Measurements from ENCODE around the gene FYB1. TPM values are rescaled to one million over a fixed set of nuclear protein-coding genes. Genes with fewer than 3 reads are reported as not detected.

Gene FYB1
- total RNA-seq, 1 experiment from 2014 or later: not detected

- Histone ChIP-seq H3K27me3 (ENCODE audit: control insufficient read depth, insufficient read depth, low read length) (no peaks in the 10 kb centered on the region), H3K36me3 (replicated peaks; ENCODE audit: control insufficient read depth, insufficient read depth, low read length) (no peaks in the 10 kb centered on the region), H3K4me3 (ENCODE audit: insufficient read depth, low read depth, low read length) (no peak overlapping the region)
- DNase-seq: no peak
Observed at GRCh38 chr5:39203275-39203922, 16.0 kb downstream of the FYB1 start.

DNA sequence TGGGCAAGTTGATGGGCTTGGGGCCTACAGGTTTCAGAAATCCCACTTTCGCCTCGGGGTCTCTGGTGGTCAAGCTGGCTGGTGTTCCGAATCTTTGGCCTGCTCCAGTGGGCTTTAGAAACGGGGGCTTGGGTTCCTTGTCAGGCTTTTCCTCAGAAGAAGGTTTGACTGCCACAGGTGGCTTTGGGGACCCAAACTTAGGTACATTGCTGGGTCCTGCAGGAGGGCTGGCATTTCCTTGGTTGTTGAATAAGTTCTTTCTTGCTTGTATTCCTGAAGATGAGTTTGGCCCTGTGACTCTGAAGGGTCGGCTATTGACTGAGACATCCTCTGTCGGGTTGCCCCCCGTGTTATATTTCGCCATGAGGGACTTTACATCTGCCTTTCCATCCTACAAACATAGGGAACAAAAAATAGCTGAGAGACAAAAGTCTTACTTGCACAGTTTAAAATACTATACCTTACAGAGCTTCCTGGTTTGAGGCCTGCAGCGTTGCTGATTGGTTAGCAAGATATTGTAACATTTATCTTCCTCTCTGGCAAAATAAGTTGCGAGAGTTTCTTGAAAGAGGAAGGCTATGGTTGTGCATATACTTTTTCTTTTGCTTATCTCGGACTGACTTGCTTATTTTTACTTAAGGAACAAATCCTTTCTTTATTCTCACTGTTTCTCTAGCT lies 16.6 kb downstream of the FYB1 start:
- no peak for DNase-seq
- Histone ChIP-seq H3K4me3 (ENCODE audit: insufficient read depth, low read depth, low read length) (no peak overlapping the region), H3K36me3 (replicated peaks; ENCODE audit: control insufficient read depth, insufficient read depth, low read length) (no peaks in the 10 kb centered on the region), H3K27me3 (ENCODE audit: control insufficient read depth, insufficient read depth, low read length) (no peaks in the 10 kb centered on the region)

GRCh38 chr5:39201781-39202596 lies 17.4 kb downstream of the FYB1 start:
- Histone ChIP-seq H3K27me3 (ENCODE audit: control insufficient read depth, insufficient read depth, low read length) (no peaks in the 10 kb centered on the region), H3K4me3 (ENCODE audit: insufficient read depth, low read depth, low read length) (no peak overlapping the region), H3K36me3 (replicated peaks; ENCODE audit: control insufficient read depth, insufficient read depth, low read length) (no peaks in the 10 kb centered on the region)
- no peak for DNase-seq

- H3K4me3 ChIP-seq (ENCODE audit: insufficient read depth, low read depth, low read length): no peak overlapping the region
- DNase-seq: no peak
- no peaks in the 10 kb centered on the region for H3K36me3 ChIP-seq (replicated peaks; ENCODE audit: control insufficient read depth, insufficient read depth, low read length)
- H3K27me3 ChIP-seq (ENCODE audit: control insufficient read depth, insufficient read depth, low read length): no peaks in the 10 kb centered on the region
Observed at GRCh38 chr5:39201160-39201780, 18.1 kb downstream of the FYB1 start.

GRCh38 chr5:39200081-39200480 lies 19.3 kb downstream of the FYB1 start:
- H3K4me3 ChIP-seq (ENCODE audit: insufficient read depth, low read depth, low read length): no peak overlapping the region
- no peaks in the 10 kb centered on the region for H3K27me3 ChIP-seq (ENCODE audit: control insufficient read depth, insufficient read depth, low read length)
- no peak for DNase-seq
- H3K36me3 ChIP-seq (replicated peaks; ENCODE audit: control insufficient read depth, insufficient read depth, low read length): no peaks in the 10 kb centered on the region

DNA sequence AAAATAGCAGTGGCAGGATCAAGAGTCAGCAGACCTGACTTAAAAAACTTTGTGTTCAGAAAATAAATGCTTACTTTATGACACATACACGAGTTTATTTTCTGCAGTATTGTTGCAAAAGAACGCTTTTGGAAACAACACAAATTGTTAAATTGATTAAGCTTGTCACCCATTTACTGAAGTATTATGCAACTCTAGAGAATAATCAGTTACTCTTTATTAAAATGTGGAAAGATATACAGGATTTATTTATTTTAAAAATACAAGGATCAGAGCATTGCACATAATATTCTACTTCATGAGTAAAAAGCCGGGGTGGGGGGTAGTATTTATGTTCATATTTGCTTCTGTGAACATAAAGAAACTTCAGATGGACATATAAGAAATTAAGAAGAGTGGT lies 20.0 kb downstream of the FYB1 start:
- H3K36me3 ChIP-seq (replicated peaks; ENCODE audit: control insufficient read depth, insufficient read depth, low read length): no peaks in the 10 kb centered on the region
- H3K4me3 ChIP-seq (ENCODE audit: insufficient read depth, low read depth, low read length): no peak overlapping the region
- H3K27me3 ChIP-seq (ENCODE audit: control insufficient read depth, insufficient read depth, low read length): no peaks in the 10 kb centered on the region
- DNase-seq: no peak

DNA sequence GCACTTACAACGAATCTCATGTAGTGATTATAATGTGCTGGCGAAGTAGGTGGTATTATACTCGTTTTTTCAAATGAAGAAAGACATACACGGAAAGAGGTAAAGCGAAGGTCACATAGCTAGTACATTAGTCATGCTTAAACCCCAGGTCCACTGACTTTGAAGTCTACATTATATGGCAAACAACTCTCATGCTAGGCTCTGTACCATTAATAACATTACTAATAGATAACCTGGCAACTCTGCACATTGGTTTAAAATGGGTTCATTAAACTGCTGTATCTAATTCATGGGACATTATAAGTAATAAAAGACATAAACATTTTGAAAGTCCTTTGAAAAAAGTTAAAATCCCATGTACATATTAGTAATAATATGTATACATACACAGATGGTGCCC lies 21.2 kb downstream of the FYB1 start:
- no peaks in the 10 kb centered on the region for H3K27me3 ChIP-seq (ENCODE audit: control insufficient read depth, insufficient read depth, low read length)
- no peak for DNase-seq
- no peak overlapping the region for H3K4me3 ChIP-seq (ENCODE audit: insufficient read depth, low read depth, low read length)
- no peaks in the 10 kb centered on the region for H3K36me3 ChIP-seq (replicated peaks; ENCODE audit: control insufficient read depth, insufficient read depth, low read length)

GRCh38 chr5:39197556-39197955 lies 21.8 kb downstream of the FYB1 start:
- Histone ChIP-seq H3K36me3 (replicated peaks; ENCODE audit: control insufficient read depth, insufficient read depth, low read length) (no peaks in the 10 kb centered on the region), H3K4me3 (ENCODE audit: insufficient read depth, low read depth, low read length) (no peak overlapping the region), H3K27me3 (ENCODE audit: control insufficient read depth, insufficient read depth, low read length) (no peaks in the 10 kb centered on the region)
- DNase-seq: no peak

DNA sequence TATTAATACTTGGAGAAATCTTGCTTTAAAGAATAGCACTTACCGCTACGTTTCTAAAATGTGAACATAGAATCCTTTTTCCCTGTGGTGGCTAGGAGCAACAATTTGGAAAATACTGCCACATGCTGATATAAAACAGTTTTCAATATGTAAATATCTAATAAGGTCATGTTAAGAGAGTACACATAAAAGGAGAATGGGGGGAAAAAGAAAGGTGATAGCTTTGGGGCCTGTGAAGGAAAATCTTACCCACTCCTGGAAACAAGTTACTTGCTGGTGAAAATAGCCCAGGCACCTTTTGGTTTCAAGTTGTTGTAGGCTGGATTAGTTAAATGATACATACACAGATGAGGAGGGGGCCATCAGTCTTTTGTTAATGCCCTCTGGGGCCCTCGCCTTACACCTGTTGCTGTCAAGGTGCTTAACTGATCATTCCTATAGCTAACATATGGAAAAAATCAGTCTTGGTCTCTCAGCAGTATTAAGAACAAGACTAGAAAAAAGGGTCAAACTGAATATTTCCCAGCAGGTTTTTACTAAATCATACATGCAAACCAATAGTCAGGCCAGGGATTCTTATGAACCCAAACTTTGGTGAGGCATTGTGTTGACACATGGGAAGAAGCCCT lies 24.1 kb downstream of the FYB1 start:
- Histone ChIP-seq H3K36me3 (replicated peaks; ENCODE audit: control insufficient read depth, insufficient read depth, low read length) (no peaks in the 10 kb centered on the region), H3K27me3 (ENCODE audit: control insufficient read depth, insufficient read depth, low read length) (no peaks in the 10 kb centered on the region; the same call in 1 of the 2 replicates), H3K4me3 (ENCODE audit: insufficient read depth, low read depth, low read length) (no peak overlapping the region)
- no peak for DNase-seq

DNA sequence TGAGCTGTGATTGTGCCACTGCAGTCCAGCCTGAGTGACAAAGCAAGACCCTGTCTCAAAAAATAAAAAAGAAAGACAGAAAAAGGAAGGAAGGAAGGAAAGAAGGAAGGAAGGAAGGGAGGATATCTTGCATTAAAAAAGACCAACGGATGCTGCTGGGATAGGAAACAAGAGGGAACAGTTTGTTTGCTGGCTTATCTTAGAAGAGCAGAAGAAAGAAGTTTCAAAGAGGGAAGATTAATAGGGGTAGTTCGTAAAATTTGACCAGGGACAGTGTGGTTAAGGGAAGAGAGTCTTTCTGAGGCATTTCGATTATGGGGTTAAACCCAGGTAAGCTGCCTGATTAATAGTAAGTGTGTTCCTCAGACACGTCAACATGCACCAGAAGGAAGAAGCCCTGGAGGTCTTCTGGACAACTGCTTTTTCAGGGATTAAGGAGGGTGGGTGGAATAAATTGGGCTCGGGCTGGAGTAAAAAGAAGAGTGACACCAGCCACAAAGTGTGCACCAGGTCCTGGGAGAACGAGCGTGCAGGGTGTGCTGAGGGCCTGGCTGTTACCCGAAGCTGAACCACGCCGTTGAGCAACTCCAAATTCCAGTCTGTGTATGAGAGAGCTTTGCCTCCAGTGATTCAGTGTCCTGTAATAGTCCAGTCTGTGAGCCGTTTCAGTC lies 24.8 kb downstream of the FYB1 start:
- Histone ChIP-seq H3K27me3 (ENCODE audit: control insufficient read depth, insufficient read depth, low read length) (no peaks in the 10 kb centered on the region; the same call in 1 of the 2 replicates), H3K4me3 (ENCODE audit: insufficient read depth, low read depth, low read length) (no peak overlapping the region), H3K36me3 (replicated peaks; ENCODE audit: control insufficient read depth, insufficient read depth, low read length) (no peaks in the 10 kb centered on the region)
- no peak for DNase-seq

- H3K27me3 ChIP-seq (ENCODE audit: control insufficient read depth, insufficient read depth, low read length): no peaks in the 10 kb centered on the region; the same call in 1 of the 2 replicates
- no peak for DNase-seq
- H3K4me3 ChIP-seq (ENCODE audit: insufficient read depth, low read depth, low read length): no peak overlapping the region
- no peaks in the 10 kb centered on the region for H3K36me3 ChIP-seq (replicated peaks; ENCODE audit: control insufficient read depth, insufficient read depth, low read length)
Observed at GRCh38 chr5:39193553-39194465, 25.6 kb downstream of the FYB1 start.

DNA sequence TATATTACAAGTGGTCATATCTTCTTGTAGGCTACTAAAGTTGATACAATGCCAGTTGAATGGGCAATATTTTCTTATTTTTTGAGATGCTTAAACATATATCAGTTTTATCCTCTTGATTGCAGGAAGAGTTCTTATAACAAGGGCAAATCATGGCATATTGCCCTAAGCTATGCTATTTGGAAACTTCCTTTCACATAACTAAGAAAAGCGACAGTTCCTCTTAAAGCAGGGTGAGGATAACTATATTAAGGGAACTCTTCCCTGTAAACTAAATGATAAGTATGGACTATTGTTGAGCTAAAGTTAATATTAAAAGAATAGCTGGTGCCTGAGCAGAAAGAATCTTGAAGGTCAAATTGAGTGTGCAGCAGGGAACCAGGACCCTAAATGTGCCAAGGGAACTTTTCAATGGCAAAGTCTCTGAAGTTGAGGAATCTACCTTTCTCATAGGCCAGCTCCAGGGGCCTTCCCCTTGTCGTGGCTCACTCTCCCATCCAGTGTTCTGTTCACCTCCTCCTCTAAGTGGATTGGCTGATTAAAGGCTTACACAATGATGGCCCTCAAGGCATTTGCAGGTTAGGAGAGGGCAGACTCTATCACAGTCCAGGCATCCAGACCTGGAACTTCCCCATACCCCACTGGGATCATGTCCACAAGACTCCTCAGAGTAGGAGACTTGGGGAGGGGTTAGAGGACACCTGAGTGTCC lies 26.8 kb downstream of the FYB1 start:
- Histone ChIP-seq H3K4me3 (ENCODE audit: insufficient read depth, low read depth, low read length) (no peak overlapping the region), H3K27me3 (ENCODE audit: control insufficient read depth, insufficient read depth, low read length) (no peaks in the 10 kb centered on the region; the same call in 1 of the 2 replicates), H3K36me3 (replicated peaks; ENCODE audit: control insufficient read depth, insufficient read depth, low read length) (no peaks in the 10 kb centered on the region)
- no peak for DNase-seq
